ENCODE data around the gene ZNF521. TPM values are rescaled to one million over a fixed set of nuclear protein-coding genes. Genes with fewer than 3 reads are reported as not detected.

ZNF521 gene
- polyA plus RNA-seq, 1 experiment, result 25.9 TPM

- Histone ChIP-seq H3K4me3 (ENCODE audit: low read depth, low read length) (no peak overlapping the region), H3K27me3 (ENCODE audit: control insufficient read depth, insufficient read depth, low read length) (no peaks in the 10 kb centered on the region), H3K27ac (ENCODE audit: low read depth, low read length) (no peak overlapping the region), H3K9me3 (ENCODE audit: control insufficient read depth, insufficient read depth, low read length) (no peaks in the 10 kb centered on the region)
- ChIA-PET CTCF (no interaction called here), POLR2A (no interaction called here)
- no peak for DNase-seq (ENCODE audit: low read depth, low spot score)
- TF ChIP-seq CTCF (IDR thresholded peaks at IDR 0.05; ENCODE audit: low read depth, low read length), result no peak
Measured at GRCh38 chr18:25262920-25263319, 89.0 kb downstream of the ZNF521 start.

GRCh38 chr18:25261768-25262167 lies 90.2 kb downstream of the ZNF521 start:
- Histone ChIP-seq H3K9me3 (ENCODE audit: control insufficient read depth, insufficient read depth, low read length) (no peaks in the 10 kb centered on the region), H3K27me3 (ENCODE audit: control insufficient read depth, insufficient read depth, low read length) (no peaks in the 10 kb centered on the region), H3K4me3 (ENCODE audit: low read depth, low read length) (no peak overlapping the region), H3K27ac (ENCODE audit: low read depth, low read length) (no peak overlapping the region)
- ChIA-PET CTCF (no interaction called here), POLR2A (no interaction called here)
- no peak for TF ChIP-seq CTCF (IDR thresholded peaks at IDR 0.05; ENCODE audit: low read depth, low read length)
- no peak for DNase-seq (ENCODE audit: low read depth, low spot score)

- Histone ChIP-seq H3K4me3 (ENCODE audit: low read depth, low read length) (no peak overlapping the region), H3K27me3 (ENCODE audit: control insufficient read depth, insufficient read depth, low read length) (no peaks in the 10 kb centered on the region), H3K9me3 (ENCODE audit: control insufficient read depth, insufficient read depth, low read length) (no peaks in the 10 kb centered on the region), H3K27ac (ENCODE audit: low read depth, low read length) (no peak overlapping the region)
- TF ChIP-seq CTCF (IDR thresholded peaks at IDR 0.05; ENCODE audit: low read depth, low read length), result no peak
- no peak for DNase-seq (ENCODE audit: low read depth, low spot score)
- ChIA-PET CTCF (no interaction called here), POLR2A (no interaction called here)
Measured at GRCh38 chr18:25256439-25256838, 95.5 kb downstream of the ZNF521 start.

GRCh38 chr18:25253779-25254178 lies 98.2 kb downstream of the ZNF521 start:
- ChIA-PET POLR2A (no interaction called here), CTCF (no interaction called here)
- no peak for TF ChIP-seq CTCF (IDR thresholded peaks at IDR 0.05; ENCODE audit: low read depth, low read length)
- Histone ChIP-seq H3K27ac (ENCODE audit: low read depth, low read length) (no peak overlapping the region), H3K4me3 (ENCODE audit: low read depth, low read length) (no peak overlapping the region), H3K9me3 (ENCODE audit: control insufficient read depth, insufficient read depth, low read length) (no peaks in the 10 kb centered on the region), H3K27me3 (ENCODE audit: control insufficient read depth, insufficient read depth, low read length) (no peaks in the 10 kb centered on the region)
- no peak for DNase-seq (ENCODE audit: low read depth, low spot score)

GRCh38 chr18:25253136-25253535 lies 98.8 kb downstream of the ZNF521 start:
- no peak overlapping the region for H3K27ac ChIP-seq (ENCODE audit: low read depth, low read length)
- ChIA-PET CTCF (no interaction called here), POLR2A (no interaction called here)
- H3K27me3 ChIP-seq (ENCODE audit: control insufficient read depth, insufficient read depth, low read length), result no peaks in the 10 kb centered on the region
- H3K9me3 ChIP-seq (ENCODE audit: control insufficient read depth, insufficient read depth, low read length), result no peaks in the 10 kb centered on the region
- H3K4me3 ChIP-seq (ENCODE audit: low read depth, low read length), result no peak overlapping the region
- no peak for TF ChIP-seq CTCF (IDR thresholded peaks at IDR 0.05; ENCODE audit: low read depth, low read length)
- DNase-seq (ENCODE audit: low read depth, low spot score), result no peak

All from AG04450 (cell line).